ENCODE measurements around the gene RAB6B. TPM values are rescaled to one million over a fixed set of nuclear protein-coding genes. Genes with fewer than 3 reads are reported as not detected.

RAB6B gene
- polyA plus RNA-seq, 1 experiment = 2.2 TPM

DNA sequence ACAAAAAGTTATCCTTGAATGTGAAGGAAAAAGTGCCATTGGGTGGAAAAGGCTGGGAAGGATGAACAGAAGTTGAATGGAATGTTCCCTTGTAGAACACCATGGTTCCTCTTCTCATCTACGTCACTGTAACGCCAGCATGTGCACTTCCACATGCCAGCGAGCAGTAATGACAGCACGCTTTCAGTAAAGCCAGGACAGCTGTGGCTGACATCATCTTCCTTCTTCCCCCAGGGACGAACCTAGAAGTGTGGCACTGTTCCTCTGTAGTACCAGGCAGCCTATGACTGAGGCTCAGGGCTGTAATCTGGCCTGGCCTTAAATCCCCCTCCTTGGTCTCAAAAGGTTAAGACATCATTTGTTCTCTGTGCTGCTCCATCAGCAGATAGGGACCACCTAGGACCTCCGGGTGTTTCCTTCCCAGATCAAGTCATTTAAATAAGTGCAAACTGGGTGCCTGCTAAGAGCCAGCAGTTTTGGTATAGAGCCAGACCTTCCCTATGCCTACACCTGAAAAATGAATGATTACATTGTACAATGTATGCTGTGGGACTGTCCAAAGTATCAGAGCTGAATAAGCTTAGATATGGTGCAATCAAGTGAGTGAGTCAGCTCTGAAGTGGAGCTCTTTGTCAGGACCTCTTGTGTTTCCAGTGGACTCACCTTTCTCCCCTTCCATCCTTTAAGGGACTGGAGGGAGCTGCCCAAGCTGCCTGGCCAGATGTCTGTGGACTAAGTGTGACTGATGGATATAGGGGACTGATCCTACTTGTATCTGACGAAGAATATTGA, 95.7 kb downstream of the RAB6B start:
- TF ChIP-seq, protein P1, sequence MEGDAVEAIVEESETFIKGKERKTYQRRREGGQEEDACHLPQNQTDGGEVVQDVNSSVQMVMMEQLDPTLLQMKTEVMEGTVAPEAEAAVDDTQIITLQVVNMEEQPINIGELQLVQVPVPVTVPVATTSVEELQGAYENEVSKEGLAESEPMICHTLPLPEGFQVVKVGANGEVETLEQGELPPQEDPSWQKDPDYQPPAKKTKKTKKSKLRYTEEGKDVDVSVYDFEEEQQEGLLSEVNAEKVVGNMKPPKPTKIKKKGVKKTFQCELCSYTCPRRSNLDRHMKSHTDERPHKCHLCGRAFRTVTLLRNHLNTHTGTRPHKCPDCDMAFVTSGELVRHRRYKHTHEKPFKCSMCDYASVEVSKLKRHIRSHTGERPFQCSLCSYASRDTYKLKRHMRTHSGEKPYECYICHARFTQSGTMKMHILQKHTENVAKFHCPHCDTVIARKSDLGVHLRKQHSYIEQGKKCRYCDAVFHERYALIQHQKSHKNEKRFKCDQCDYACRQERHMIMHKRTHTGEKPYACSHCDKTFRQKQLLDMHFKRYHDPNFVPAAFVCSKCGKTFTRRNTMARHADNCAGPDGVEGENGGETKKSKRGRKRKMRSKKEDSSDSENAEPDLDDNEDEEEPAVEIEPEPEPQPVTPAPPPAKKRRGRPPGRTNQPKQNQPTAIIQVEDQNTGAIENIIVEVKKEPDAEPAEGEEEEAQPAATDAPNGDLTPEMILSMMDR (IDR thresholded peaks at IDR 0.05; ENCODE audit: low read depth, low read length) = no peak
- ChIA-PET CTCF (no interaction called here), POLR2A (no interaction called here)
- no peak for DNase-seq (ENCODE audit: low read depth, low spot score)
- Histone ChIP-seq H3K4me3 (ENCODE audit: low read depth, low read length) (no peak overlapping the region), H3K27me3 (ENCODE audit: control insufficient read depth, insufficient read depth, low read length) (peaks cover 2% of the 10 kb centered on the region), H3K27ac (ENCODE audit: low read depth, low read length) (no peak overlapping the region), H3K9me3 (ENCODE audit: control insufficient read depth, insufficient read depth, low read length) (no peaks in the 10 kb centered on the region)

GRCh38 chr3:133797396-133798105, 98.1 kb downstream of the RAB6B start:
- TF ChIP-seq, protein P1 (IDR thresholded peaks at IDR 0.05; ENCODE audit: low read depth, low read length) = no peak
- POLR2A ChIA-PET = no interaction called here
- no peak for DNase-seq (ENCODE audit: low read depth, low spot score)
- Histone ChIP-seq H3K27ac (ENCODE audit: low read depth, low read length) (no peak overlapping the region), H3K27me3 (ENCODE audit: control insufficient read depth, insufficient read depth, low read length) (peaks cover 2% of the 10 kb centered on the region), H3K9me3 (ENCODE audit: control insufficient read depth, insufficient read depth, low read length) (no peaks in the 10 kb centered on the region), H3K4me3 (ENCODE audit: low read depth, low read length) (no peak overlapping the region)
- CTCF ChIA-PET = interaction anchor here (0.6 to 1.0 kb wide), 2 partner anchors 10 to 378 kb away, joined by 3 to 5 read pairs; no protein-coding TSS in a partner anchor

GRCh38 chr3:133792171-133792763, 103.4 kb downstream of the RAB6B start:
- Histone ChIP-seq H3K27me3 (ENCODE audit: control insufficient read depth, insufficient read depth, low read length) (peaks cover 2% of the 10 kb centered on the region), H3K4me3 (ENCODE audit: low read depth, low read length) (no peak overlapping the region), H3K9me3 (ENCODE audit: control insufficient read depth, insufficient read depth, low read length) (peaks cover 3% of the 10 kb centered on the region; the same call in 1 of the 2 replicates), H3K27ac (ENCODE audit: low read depth, low read length) (no peak overlapping the region)
- CTCF ChIA-PET = no interaction called here
- POLR2A ChIA-PET = no interaction called here
- TF ChIP-seq, protein P1 (IDR thresholded peaks at IDR 0.05; ENCODE audit: low read depth, low read length) = no peak
- DNase-seq (ENCODE audit: low read depth, low spot score) = no peak

GRCh38 chr3:133788024-133788423, 107.7 kb downstream of the RAB6B start:
- TF ChIP-seq, protein P1 (IDR thresholded peaks at IDR 0.05; ENCODE audit: low read depth, low read length) = no peak
- Histone ChIP-seq H3K9me3 (ENCODE audit: control insufficient read depth, insufficient read depth, low read length) (peaks cover 7% of the 10 kb centered on the region), H3K4me3 (ENCODE audit: low read depth, low read length) (no peak overlapping the region), H3K27me3 (ENCODE audit: control insufficient read depth, insufficient read depth, low read length) (peaks cover 4% of the 10 kb centered on the region), H3K27ac (ENCODE audit: low read depth, low read length) (no peak overlapping the region)
- ChIA-PET CTCF (no interaction called here), POLR2A (no interaction called here)
- DNase-seq (ENCODE audit: low read depth, low spot score) = no peak

- peaks cover 4% of the 10 kb centered on the region; the same call in 1 of the 2 replicates for H3K9me3 ChIP-seq (ENCODE audit: control insufficient read depth, insufficient read depth, low read length)
- TF ChIP-seq, protein P1 (IDR thresholded peaks at IDR 0.05; ENCODE audit: low read depth, low read length) = no peak
- H3K4me3 ChIP-seq (ENCODE audit: low read depth, low read length) = no peak overlapping the region
- no peak overlapping the region for H3K27ac ChIP-seq (ENCODE audit: low read depth, low read length)
- H3K27me3 ChIP-seq (ENCODE audit: control insufficient read depth, insufficient read depth, low read length) = peaks cover 4% of the 10 kb centered on the region
- DNase-seq (ENCODE audit: low read depth, low spot score) = no peak
- ChIA-PET CTCF (no interaction called here), POLR2A (no interaction called here)
These were observed 111.9 kb downstream of the RAB6B start for GRCh38 chr3:133783762-133784161.
